ENCODE measurements around the gene DET1. TPM values are rescaled to one million over a fixed set of nuclear protein-coding genes. Genes with fewer than 3 reads are reported as not detected.

DET1 gene

Small RNA genes lying within 50 kb of the gene (small RNA-seq; reads per million reads assigned to genes)
- not detected for gene AC013489.2 (ENCODE audit: insufficient read depth)
